ENCODE measurements around the gene SLC17A5.
A peak's percentile ranks its signal among the peaks of the same experiment; 100 is the strongest.
"Not testable (repeated sequence)": the region's sequence is repeated elsewhere in the genome, so short reads cannot be mapped to it uniquely, and the experiment has no call there.

SLC17A5 gene

DNA sequence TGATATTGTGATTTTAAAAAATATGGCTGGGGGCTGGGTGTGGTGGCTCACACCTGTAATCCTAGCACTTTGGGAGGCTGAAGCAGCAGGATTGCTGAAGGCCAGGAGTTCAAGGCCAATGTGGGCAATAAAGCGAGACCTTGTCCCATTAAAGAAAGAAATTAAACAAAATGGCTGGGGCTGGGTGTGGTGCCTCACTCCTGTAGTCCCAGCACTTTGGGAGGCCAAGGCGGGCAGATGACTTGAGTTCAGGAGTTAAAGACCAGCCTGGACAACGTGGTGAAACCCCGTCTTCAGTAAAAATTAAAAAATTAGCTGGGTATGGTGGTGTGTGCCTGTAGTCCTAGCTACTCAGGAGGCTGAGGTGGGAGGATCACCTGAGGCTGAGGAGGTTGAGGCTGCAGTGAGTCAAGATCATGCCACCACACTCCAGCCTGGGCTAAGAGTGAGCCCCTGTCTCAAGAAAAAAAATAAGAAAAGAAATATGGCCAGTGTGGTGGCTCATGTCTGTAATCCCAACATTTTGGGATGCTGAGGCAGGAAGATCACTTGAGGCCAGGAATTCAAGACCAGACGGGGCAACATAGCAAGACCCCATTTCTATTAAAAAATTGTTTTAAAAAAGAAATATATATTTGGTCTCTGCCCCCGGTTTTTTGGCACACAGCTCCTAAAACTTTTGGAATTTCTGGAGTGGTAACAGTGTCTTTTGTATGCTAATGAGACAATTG, 39.8 kb downstream of the SLC17A5 start:
- DNase-seq, result no peak

- DNase-seq, result no peak
Measured at GRCh38 chr6:73612611-73613010, 41.2 kb downstream of the SLC17A5 start.

GRCh38 chr6:73610444-73611275, 43.1 kb downstream of the SLC17A5 start:
- peak in 1 of 2 experiments; percentile 30 for DNase-seq

DNA sequence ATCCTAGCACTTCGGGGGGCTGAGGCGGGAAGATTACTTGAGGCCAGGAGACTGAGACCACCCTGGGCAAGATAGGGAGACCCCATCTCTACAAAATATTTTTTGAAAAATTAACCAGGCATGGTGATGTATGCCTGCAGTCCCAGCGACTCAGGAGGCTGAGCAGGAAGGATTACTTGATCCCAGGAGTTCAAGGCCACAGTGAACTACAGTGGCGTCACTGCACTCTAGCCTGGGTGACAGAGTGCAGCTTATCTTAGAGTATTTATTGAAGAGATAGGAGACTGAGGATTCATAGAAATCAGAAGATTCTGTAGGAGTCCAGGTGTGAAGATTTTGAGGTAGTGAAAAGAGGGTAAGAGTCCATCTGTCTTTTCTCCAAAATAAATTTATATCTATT, 45.0 kb downstream of the SLC17A5 start:
- no peak for DNase-seq

DNA sequence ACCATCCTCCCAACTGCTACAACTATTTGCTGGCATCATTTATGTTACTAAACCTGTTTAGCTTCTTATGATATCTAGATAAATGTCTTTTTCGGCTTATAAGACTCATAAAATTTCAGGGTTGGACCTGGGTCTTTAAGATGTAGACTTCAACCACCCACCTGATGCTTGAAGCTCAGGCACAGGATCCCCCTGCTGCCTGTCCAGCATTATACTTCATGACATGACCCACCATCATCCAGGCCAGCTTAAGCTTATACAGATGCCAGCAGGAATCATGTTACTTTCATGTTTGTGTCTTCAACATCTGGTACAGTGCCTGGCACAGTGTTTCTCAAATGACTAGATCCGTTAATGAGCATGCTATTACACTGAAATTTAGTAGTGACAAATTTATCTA, 47.4 kb downstream of the SLC17A5 start:
- DNase-seq, result peak in 1 of 2 experiments; percentile 8

GRCh38 chr6:73604461-73604860, 49.3 kb downstream of the SLC17A5 start:
- DNase-seq, result no peak

DNA sequence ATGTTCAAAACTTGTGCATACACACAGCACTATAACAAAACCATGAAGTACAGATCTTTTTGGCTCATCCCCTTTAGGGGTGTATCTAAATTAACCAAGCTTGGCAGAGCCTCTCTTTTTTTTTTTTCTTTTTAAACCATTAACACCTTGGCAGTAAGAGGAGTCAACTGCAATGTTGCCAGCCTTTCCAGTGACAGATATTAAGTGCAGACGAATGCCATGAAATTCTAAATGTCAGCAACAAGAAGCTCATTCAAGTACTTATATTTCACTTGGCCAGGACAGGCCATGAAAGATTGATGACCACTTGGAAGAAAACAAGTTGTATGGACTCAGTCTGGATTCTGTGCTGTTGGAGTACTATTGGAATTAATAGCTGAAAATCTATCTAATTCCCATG, 49.8 kb downstream of the SLC17A5 start:
- no peak for DNase-seq

- DNase-seq, result no peak
Measured at GRCh38 chr6:73586416-73586974, 67.3 kb downstream of the SLC17A5 start.

- no peak for DNase-seq
Measured at GRCh38 chr6:73585566-73586415, 68.0 kb downstream of the SLC17A5 start.

- DNase-seq, result no peak
Measured at GRCh38 chr6:73581293-73581692, 72.5 kb downstream of the SLC17A5 start.

DNA sequence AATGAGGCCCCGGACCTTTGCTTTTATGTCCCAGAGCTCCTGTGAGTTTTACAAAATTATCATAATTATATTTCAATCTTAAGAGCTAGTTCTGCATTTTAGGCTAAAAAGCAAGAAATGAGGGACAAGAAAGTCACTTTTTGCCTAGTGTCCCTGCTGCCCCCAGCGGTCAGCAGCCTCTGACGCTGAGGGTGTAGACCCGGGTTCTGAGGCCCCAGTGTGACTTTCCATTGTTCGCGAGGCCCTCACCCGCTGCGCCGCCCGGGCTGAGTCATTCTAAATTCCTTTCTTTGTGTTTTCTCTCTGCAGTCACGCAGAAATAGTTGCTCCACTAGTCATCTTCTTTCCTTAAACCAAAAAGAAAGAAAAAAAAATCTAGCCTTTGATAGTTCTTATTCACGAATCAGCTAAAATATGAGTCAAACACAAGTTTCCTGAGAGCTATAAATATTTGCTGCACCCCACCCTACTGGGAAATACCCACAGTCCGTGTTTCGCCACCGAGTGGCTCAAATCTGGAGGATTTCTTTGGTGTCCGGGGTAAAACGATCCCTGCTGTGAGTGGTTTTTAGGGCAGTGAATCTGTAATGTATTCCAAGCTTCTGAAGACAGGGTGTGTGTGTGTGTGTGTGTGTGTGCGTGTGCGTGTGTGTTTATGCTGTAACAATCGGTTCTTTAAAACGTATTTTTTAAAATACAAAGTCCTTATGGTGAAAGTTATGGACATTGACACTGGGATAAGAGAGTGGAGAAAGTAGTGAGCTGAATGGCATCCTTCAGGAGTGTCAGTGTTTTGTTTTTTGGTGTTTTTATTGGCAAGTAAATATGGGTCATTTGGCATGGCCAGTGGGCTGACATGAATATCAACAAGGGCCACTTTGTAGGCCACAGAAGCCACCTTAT, 73.3 kb downstream of the SLC17A5 start:
- no peak for DNase-seq

DNA sequence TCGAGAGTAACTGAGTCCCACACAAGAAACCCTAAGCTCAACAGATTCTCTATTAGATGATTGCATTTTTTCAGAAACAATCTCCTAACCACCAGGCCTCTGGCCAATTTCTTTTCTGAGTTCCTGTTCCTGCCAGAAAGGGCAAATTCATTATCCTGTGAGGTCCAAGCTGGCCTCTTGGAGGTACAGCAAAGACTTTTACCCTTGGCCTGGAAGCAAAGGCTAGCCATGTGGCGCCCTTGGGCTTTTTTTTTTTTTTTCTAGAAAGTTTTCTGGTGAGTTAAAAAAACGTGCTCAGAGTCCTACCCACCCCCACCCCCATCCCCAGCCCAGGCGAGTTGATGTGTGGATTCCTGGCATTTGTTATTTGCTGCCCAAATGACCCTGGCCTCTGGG, 73.9 kb downstream of the SLC17A5 start:
- DNase-seq, result no peak

GRCh38 chr6:73579389-73579788, 74.4 kb downstream of the SLC17A5 start:
- DNase-seq, result no peak

GRCh38 chr6:73577676-73578075, 76.1 kb downstream of the SLC17A5 start:
- DNase-seq, result no peak

- DNase-seq, result not testable (repeated sequence)
Measured at GRCh38 chr6:73572531-73572930, 81.3 kb downstream of the SLC17A5 start.

GRCh38 chr6:73571218-73572181, 82.3 kb downstream of the SLC17A5 start:
- not testable (repeated sequence) for DNase-seq

DNA sequence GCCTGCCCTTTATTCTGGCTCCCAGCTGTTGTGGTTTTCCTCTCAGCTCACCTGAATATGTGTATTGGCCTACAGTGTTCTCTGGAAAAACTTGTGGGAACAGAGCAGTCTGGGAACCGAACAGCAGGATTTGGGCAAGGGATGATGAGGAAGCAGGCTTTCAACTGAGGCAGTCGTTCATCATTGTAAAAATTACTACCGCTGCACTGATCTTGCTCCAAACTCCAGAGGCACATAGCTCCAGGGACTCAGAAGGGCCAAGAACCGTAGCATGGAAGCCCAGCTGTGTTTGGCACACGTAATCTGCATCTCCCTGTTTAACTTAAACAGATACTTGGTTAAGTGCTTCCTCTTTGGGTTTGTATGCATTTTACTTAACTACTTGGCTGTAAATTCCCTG, 84.7 kb downstream of the SLC17A5 start:
- no peak for DNase-seq

DNA sequence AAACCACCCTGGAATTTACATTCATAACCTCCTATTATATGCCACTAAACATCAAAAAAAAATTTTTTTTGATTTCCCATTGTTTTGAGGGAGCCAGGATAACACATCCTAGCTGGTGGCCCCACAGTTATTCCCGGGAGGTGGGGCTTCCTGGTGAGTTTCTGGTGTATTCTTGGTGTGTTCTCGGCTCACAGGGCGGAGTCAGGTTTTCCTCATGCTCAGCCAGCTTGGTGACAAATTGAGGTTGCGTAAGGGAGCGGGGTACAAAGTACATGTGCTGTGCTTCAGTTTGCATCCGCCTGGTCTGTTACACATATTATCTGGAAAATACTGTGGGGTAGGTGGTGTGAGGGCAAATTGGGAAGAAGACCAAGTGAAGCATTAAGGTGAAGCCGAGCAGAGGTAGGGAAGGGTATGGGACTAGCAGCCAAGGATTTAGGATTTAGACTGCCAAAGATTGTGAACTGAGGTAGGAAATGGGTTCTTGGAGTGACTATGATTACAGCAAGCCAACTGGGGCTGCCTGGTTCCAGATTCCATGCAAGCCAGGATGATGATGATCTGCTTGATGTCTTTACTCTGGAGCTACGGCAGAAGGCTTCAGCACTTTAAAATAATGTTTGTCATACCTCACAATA, 86.7 kb downstream of the SLC17A5 start:
- DNase-seq, result no peak

DNA sequence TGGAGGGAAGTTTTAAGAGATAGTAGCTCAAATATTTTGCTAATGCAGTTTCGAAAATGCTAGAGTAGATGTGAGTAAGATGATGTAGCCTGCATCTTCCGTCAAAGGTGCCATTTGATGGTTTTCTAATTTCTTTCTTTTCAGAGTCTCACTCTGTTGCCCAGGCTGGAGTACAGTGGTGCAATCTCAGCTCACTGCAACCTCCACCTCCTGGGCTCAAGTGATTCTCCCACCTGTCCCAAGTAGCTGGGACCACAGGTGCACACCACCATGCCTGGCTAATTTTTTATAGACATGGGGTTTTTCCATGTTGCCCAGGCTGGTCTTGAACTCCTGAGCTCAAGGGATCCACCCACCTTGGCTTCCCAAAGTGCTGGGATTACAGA, 87.3 kb downstream of the SLC17A5 start:
- not testable (repeated sequence) for DNase-seq

Data from NCI-H524 (cell line).